Measurements from ENCODE around the gene COMMD8. TPM values are rescaled to one million over a fixed set of nuclear protein-coding genes. Genes with fewer than 3 reads are reported as not detected.
A peak's percentile ranks its signal among the peaks of the same experiment; 100 is the strongest.

COMMD8 gene
- total RNA-seq (2012; rRNA removed): 31.0 and 34.7 TPM in 2 replicates

DNA sequence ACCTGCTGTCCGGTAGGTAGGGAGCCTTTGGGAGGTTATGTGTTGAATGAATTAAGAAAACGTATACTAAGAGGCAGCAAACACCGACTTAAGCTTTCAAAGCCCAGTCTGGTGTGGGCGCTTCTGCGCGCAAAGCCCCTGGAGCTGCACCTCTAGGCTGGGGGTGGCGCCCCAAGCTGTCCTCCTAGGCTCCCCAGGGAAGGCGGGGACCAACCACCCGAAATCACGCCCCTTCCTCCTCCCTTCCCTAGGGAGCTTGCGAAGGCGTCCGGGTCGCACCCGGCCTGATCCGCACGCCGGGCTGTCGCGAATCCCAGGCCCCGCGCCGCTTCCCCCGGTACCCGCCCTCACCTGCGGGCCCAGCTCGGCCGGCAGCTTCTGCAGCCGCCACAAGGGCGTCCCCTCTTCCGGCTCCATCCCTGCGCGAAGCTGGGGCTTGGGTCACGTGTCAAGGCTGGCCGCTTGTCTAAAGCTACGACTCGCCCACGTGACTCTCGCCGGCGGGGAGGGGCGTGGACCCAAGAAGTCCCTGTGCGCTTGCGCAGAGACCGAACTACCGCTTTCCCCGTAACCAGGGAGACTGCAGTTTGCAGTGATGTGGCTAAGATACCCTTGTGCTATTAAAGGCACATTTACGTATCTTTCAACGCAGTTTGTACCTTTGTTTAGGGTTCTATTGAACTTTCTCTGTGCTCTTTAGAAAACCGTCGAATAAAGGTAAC, at the start of gene COMMD8:
COMMD8 (minus strand) TSS at position 468 of the 722 bp plus-strand sequence; CDS start at position 417, 51 bp downstream.
- no peaks in the 10 kb centered on the region for H3K9me3 ChIP-seq (replicated peaks; ENCODE audit: low read length)
- peaks cover 10% of the 10 kb centered on the region for H3K4me1 ChIP-seq (ENCODE audit: control insufficient read depth, insufficient read depth, low read length)
- peak within 1 kb of the TSS; percentile 86 for H3K9ac ChIP-seq (ENCODE audit: low read depth, low read length)
- no peaks in the 10 kb centered on the region for H3K27me3 ChIP-seq (ENCODE audit: control insufficient read depth, insufficient read depth, low read length)
- peak within 1 kb of the TSS; percentile 79 for H3K4me2 ChIP-seq (ENCODE audit: low read length)
- peak within 1 kb of the TSS; percentile 85 for H3K4me3 ChIP-seq (ENCODE audit: low read length)
- no peaks in the 10 kb centered on the region for H3K36me3 ChIP-seq (ENCODE audit: insufficient read depth, low read length)

DNA sequence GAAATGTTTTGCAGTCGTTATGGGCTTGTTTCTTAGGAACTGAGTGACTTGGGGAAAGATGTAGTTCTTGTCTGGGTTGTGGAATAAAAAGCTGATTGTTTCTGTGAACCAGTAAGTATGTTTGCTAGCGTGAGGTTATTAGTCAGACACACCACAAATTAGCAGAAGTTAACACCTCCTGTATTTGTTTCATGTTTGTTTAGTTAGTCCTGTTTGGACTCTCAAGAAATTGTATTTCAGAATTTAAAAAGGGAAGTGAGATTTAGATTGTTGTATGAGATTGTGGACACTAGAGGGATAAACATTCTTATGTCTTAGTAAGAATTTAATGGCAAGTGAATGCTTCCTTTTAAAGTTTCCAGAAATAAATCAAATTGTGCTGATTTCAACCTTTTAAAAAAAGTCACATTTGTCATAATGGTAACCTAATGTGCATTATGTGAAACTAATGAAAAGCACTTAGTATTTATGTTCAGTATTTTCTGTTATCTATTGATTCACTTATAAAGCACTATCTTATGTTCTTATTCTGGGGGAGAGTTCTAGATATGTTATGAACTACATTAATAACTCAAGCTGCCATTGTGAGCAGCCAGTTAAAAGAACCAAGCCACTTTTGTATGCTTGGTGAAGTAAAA, 47.1 kb upstream of the COMMD8 start:
- Histone ChIP-seq H3K4me3 (ENCODE audit: low read length) (no peak overlapping the region), H3K4me2 (ENCODE audit: low read length) (no peak overlapping the region), H3K36me3 (ENCODE audit: insufficient read depth, low read length) (peaks cover 21% of the 10 kb centered on the region), H3K9me3 (replicated peaks; ENCODE audit: low read length) (no peaks in the 10 kb centered on the region), H3K27me3 (ENCODE audit: control insufficient read depth, insufficient read depth, low read length) (no peaks in the 10 kb centered on the region), H3K4me1 (ENCODE audit: control insufficient read depth, insufficient read depth, low read length) (peaks cover 6% of the 10 kb centered on the region), H3K9ac (ENCODE audit: low read depth, low read length) (peak overlapping the region; percentile 46)

DNA sequence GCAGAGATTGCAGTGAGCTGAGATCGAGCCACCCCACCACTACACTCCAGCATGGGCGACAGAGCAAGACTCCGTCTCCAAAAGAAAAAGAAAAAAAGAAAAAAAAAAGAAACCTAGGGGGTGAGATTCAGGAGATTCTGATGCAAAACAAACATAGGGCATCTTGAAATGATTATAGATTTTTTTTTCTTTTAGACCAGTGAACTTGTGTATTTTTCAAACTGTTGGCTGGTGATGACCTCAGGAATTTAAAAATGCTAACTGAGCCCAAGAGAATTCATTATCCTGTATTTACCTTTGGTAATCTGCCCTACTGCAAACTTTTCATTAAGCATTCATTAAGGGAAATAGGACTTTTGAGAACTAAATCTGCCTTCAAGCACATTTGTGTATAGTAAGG, 42.2 kb upstream of the COMMD8 start:
- H3K4me3 ChIP-seq (ENCODE audit: low read length): no peak overlapping the region
- H3K27me3 ChIP-seq (ENCODE audit: control insufficient read depth, insufficient read depth, low read length): no peaks in the 10 kb centered on the region
- H3K9me3 ChIP-seq (replicated peaks; ENCODE audit: low read length): no peaks in the 10 kb centered on the region
- peaks cover 6% of the 10 kb centered on the region for H3K4me1 ChIP-seq (ENCODE audit: control insufficient read depth, insufficient read depth, low read length)
- H3K36me3 ChIP-seq (ENCODE audit: insufficient read depth, low read length): no peaks in the 10 kb centered on the region
- no peak overlapping the region for H3K4me2 ChIP-seq (ENCODE audit: low read length)
- no peak overlapping the region for H3K9ac ChIP-seq (ENCODE audit: low read depth, low read length)

DNA sequence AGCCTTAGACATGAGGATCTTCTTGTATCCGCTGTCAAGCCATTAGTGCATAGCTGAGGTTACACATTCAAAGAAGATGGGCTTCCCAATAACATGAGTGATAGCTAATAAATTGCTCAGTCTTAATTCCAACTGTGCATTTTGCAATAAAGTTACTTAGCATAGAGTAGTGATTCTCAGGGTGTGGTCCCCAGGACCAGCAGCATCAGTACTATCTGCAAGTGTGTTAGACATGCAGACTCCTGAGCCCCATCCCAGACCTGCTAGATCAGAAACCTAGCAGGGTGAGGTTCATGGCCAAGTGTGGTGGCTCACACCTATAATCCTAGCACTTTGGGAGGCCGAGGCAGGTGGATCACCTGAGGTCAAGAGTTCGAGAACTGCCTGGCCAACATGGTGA, 41.6 kb upstream of the COMMD8 start:
- no peaks in the 10 kb centered on the region for H3K9me3 ChIP-seq (replicated peaks; ENCODE audit: low read length)
- peaks cover 2% of the 10 kb centered on the region for H3K4me1 ChIP-seq (ENCODE audit: control insufficient read depth, insufficient read depth, low read length)
- H3K4me3 ChIP-seq (ENCODE audit: low read length): no peak overlapping the region
- no peak overlapping the region for H3K9ac ChIP-seq (ENCODE audit: low read depth, low read length)
- no peaks in the 10 kb centered on the region for H3K27me3 ChIP-seq (ENCODE audit: control insufficient read depth, insufficient read depth, low read length)
- no peaks in the 10 kb centered on the region for H3K36me3 ChIP-seq (ENCODE audit: insufficient read depth, low read length)
- H3K4me2 ChIP-seq (ENCODE audit: low read length): no peak overlapping the region

DNA sequence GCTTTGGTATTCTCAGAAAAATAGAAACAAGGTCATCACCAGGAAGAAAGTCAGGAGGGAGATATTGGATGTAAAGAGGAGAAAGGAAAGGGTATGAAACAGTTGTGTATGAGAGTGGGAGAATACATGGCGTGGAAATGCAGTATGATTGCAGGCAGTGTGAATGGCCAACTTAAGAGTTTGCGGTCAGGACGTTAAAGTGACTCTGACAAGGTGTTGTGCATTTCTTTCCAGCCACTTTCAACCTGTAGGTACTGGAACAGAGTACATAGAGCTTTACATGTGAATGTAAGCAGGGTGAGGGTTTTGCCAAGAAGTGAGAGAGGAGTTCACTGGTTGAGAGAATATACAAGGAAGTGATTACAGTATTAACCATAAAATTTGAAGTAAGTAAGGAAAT, 37.3 kb upstream of the COMMD8 start:
- peaks cover 7% of the 10 kb centered on the region for H3K4me1 ChIP-seq (ENCODE audit: control insufficient read depth, insufficient read depth, low read length)
- no peak overlapping the region for H3K4me3 ChIP-seq (ENCODE audit: low read length)
- H3K9ac ChIP-seq (ENCODE audit: low read depth, low read length): no peak overlapping the region
- no peaks in the 10 kb centered on the region for H3K9me3 ChIP-seq (replicated peaks; ENCODE audit: low read length)
- H3K4me2 ChIP-seq (ENCODE audit: low read length): no peak overlapping the region
- H3K36me3 ChIP-seq (ENCODE audit: insufficient read depth, low read length): no peaks in the 10 kb centered on the region
- no peaks in the 10 kb centered on the region for H3K27me3 ChIP-seq (ENCODE audit: control insufficient read depth, insufficient read depth, low read length)

DNA sequence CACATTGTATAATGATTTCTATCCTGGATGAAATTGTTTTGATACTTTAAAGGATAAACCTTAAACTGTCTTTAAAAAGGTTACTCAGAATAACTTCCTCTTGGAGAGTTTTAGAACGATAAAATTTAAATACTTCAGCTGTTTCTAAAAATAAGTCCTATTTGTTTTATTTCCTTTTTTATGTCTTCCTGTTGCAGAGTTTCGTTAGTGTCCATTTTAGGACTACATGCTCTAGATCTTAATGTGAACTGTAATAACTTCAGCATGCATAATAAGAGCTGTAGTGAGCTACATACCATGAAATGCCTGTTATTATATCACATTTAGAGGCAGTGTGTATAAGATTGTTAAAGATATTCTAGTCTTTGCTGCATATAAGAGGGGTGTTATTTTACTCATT, 36.2 kb upstream of the COMMD8 start:
- Histone ChIP-seq H3K4me1 (ENCODE audit: control insufficient read depth, insufficient read depth, low read length) (peaks cover 7% of the 10 kb centered on the region), H3K9ac (ENCODE audit: low read depth, low read length) (peak overlapping the region; percentile 11), H3K9me3 (replicated peaks; ENCODE audit: low read length) (no peaks in the 10 kb centered on the region), H3K36me3 (ENCODE audit: insufficient read depth, low read length) (no peaks in the 10 kb centered on the region), H3K4me2 (ENCODE audit: low read length) (peak overlapping the region; percentile 31), H3K27me3 (ENCODE audit: control insufficient read depth, insufficient read depth, low read length) (no peaks in the 10 kb centered on the region), H3K4me3 (ENCODE audit: low read length) (no peak overlapping the region)

DNA sequence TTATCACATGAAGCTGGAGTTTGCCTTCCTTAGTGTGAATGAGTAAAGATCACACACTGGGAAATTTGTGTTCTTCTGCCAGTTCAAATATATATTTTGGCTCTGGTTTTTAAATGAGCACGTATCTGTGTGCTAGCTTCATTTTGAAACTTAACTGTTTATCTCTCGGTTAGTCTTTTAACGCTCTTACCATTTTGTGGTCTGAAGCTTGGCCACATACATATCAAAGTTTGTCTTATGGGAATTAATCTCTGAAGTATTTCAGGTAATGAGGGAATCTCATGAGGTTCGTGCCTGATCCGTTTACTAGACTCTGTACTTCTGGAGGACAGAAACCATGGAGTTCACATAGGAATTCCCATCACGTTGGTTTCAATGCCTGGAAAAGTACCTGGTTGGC, 35.4 kb upstream of the COMMD8 start:
- Histone ChIP-seq H3K9ac (ENCODE audit: low read depth, low read length) (no peak overlapping the region), H3K4me2 (ENCODE audit: low read length) (no peak overlapping the region), H3K27me3 (ENCODE audit: control insufficient read depth, insufficient read depth, low read length) (no peaks in the 10 kb centered on the region), H3K36me3 (ENCODE audit: insufficient read depth, low read length) (no peaks in the 10 kb centered on the region), H3K4me1 (ENCODE audit: control insufficient read depth, insufficient read depth, low read length) (peaks cover 10% of the 10 kb centered on the region), H3K9me3 (replicated peaks; ENCODE audit: low read length) (no peaks in the 10 kb centered on the region), H3K4me3 (ENCODE audit: low read length) (no peak overlapping the region)

DNA sequence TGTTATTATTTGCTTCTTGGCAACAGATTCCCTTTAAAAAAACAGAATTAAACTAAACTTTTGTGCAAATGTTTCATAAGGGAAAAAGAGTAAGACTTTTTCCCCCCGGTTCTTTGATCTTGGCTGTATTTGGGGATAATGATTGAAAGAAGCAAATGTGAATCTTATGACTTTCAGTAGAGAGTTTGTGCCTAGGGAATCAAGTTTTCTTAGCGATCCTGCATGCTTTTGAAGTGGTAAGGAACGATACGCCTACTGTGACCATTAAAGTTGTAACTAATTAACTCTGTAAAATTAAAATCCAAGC, 30.6 kb upstream of the COMMD8 start:
- Histone ChIP-seq H3K27me3 (ENCODE audit: control insufficient read depth, insufficient read depth, low read length) (no peaks in the 10 kb centered on the region), H3K9ac (ENCODE audit: low read depth, low read length) (no peak overlapping the region), H3K4me3 (ENCODE audit: low read length) (no peak overlapping the region), H3K9me3 (replicated peaks; ENCODE audit: low read length) (no peaks in the 10 kb centered on the region), H3K4me2 (ENCODE audit: low read length) (no peak overlapping the region), H3K4me1 (ENCODE audit: control insufficient read depth, insufficient read depth, low read length) (peaks cover 8% of the 10 kb centered on the region), H3K36me3 (ENCODE audit: insufficient read depth, low read length) (no peaks in the 10 kb centered on the region)

DNA sequence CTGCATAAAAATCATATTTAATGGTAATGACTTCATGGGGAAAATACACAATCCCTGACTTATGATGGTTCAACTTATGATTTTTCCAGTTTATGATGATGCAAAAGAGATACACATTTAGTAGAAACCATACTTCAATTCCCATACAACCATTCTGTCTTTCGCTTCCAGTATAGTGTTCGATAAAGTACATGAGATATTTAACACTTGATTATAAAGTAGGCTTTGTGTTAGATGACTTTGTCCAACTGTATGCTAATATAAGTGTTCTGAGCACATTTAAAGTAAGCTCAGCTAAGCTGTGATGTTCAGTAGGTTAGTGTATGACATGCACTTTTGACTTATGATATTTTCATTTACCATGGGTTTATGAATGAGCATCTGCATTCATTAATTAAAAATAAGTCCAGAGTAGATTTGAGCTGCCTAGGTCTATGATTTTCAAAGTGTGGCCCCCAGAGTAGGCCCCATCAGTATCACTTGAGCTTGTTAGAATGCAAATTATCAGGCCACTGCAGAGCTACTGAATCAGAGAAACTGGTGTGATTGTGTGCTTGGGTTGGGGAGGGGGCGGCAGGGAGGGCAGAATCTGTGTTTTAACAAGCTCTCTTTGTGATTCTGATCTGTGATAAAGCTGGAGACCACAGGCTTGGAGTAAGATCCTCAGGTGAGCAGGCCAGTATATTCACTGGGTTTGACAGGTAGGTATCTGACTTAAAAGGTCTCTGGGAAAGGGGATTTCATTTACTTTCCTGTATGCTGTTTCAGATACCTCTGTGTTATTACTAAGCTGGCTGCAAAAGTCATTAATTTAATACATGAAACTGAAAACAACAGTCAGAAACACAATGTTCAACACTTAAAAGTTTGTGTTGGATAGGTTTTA, 30.0 kb upstream of the COMMD8 start:
- Histone ChIP-seq H3K4me3 (ENCODE audit: low read length) (no peak overlapping the region), H3K4me1 (ENCODE audit: control insufficient read depth, insufficient read depth, low read length) (peaks cover 6% of the 10 kb centered on the region), H3K36me3 (ENCODE audit: insufficient read depth, low read length) (no peaks in the 10 kb centered on the region), H3K9ac (ENCODE audit: low read depth, low read length) (no peak overlapping the region), H3K4me2 (ENCODE audit: low read length) (no peak overlapping the region), H3K9me3 (replicated peaks; ENCODE audit: low read length) (no peaks in the 10 kb centered on the region), H3K27me3 (ENCODE audit: control insufficient read depth, insufficient read depth, low read length) (no peaks in the 10 kb centered on the region)

DNA sequence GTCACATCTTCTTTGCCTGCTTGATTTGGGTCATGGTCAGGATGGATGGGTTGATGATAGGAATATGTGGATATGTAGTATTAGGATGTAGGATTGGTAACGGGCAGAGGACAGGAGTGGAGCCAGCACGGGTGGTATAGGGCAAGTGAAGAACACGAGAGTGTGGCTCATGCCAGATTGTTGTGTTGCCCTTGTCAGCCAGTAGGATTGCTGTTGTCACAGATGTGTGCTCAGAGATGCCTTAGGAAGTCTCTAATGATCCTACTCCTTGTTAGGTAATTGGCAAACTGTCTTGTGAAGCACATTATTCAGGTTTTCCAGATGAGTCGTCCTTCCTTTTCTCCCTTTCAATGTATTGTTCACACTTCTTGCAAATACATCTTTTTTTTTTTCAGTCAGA, 27.0 kb upstream of the COMMD8 start:
- no peaks in the 10 kb centered on the region for H3K9me3 ChIP-seq (replicated peaks; ENCODE audit: low read length)
- H3K4me2 ChIP-seq (ENCODE audit: low read length): no peak overlapping the region
- H3K36me3 ChIP-seq (ENCODE audit: insufficient read depth, low read length): no peaks in the 10 kb centered on the region
- no peak overlapping the region for H3K9ac ChIP-seq (ENCODE audit: low read depth, low read length)
- H3K27me3 ChIP-seq (ENCODE audit: control insufficient read depth, insufficient read depth, low read length): no peaks in the 10 kb centered on the region
- H3K4me1 ChIP-seq (ENCODE audit: control insufficient read depth, insufficient read depth, low read length): peaks cover 8% of the 10 kb centered on the region
- no peak overlapping the region for H3K4me3 ChIP-seq (ENCODE audit: low read length)

DNA sequence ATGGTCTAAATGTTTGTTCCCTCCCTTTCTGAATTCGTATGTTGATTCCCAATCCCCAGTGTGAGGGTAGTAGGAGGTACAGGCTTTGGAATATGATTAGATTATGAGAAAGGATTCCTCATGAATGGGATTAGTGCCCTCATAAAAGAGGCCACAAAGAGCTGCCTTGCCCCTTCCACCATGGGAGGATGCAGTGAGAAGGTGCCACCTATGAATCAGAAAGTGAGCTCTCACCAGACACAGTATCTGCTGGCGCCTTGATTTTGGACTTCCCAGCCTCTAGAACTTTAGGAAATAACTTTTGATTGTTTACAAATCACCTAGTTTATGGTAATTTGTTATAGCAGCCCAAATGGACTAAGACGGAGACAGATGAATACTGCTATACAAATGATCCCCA, 25.2 kb upstream of the COMMD8 start:
- H3K9ac ChIP-seq (ENCODE audit: low read depth, low read length): no peak overlapping the region
- peaks cover 9% of the 10 kb centered on the region for H3K4me1 ChIP-seq (ENCODE audit: control insufficient read depth, insufficient read depth, low read length)
- no peaks in the 10 kb centered on the region for H3K27me3 ChIP-seq (ENCODE audit: control insufficient read depth, insufficient read depth, low read length)
- no peak overlapping the region for H3K4me3 ChIP-seq (ENCODE audit: low read length)
- no peaks in the 10 kb centered on the region for H3K9me3 ChIP-seq (replicated peaks; ENCODE audit: low read length)
- H3K36me3 ChIP-seq (ENCODE audit: insufficient read depth, low read length): no peaks in the 10 kb centered on the region
- no peak overlapping the region for H3K4me2 ChIP-seq (ENCODE audit: low read length)
